ENCODE results near the gene EWSR1.
"Not testable (repeated sequence)": the region's sequence is repeated elsewhere in the genome, so short reads cannot be mapped to it uniquely, and the experiment has no call there.

Gene EWSR1

GRCh38 chr22:29337631-29338284, 69.7 kb downstream of the EWSR1 start:
- Mint-ChIP-seq H3K9me3 (no peaks in the 10 kb centered on the region), H3K4me1 (no peaks in the 10 kb centered on the region), H3K27ac (ENCODE audit: low read depth) (no peak overlapping the region), H3K4me3 (no peak overlapping the region), H3K36me3 (ENCODE audit: insufficient read depth) (peaks cover 36% of the 10 kb centered on the region), H3K27me3 (no peaks in the 10 kb centered on the region)
- DNase-seq (ENCODE audit: low spot score in 2 of 2) (no peak), ATAC-seq (replicated peaks; ENCODE audit: extremely low read depth, poor library complexity, severe bottlenecking) (no peak)

- H3K36me3 Mint-ChIP-seq (ENCODE audit: insufficient read depth): peaks cover 35% of the 10 kb centered on the region
- no peak overlapping the region for H3K27ac Mint-ChIP-seq (ENCODE audit: low read depth)
- no peaks in the 10 kb centered on the region for H3K27me3 Mint-ChIP-seq
- DNase-seq (ENCODE audit: low spot score in 2 of 2) (no peak), ATAC-seq (replicated peaks; ENCODE audit: extremely low read depth, poor library complexity, severe bottlenecking) (no peak)
- no peak overlapping the region for H3K4me3 Mint-ChIP-seq
- H3K4me1 Mint-ChIP-seq: no peaks in the 10 kb centered on the region
- H3K9me3 Mint-ChIP-seq: no peaks in the 10 kb centered on the region
Measured at GRCh38 chr22:29338398-29338797, 70.3 kb downstream of the EWSR1 start.

- no peak overlapping the region for H3K27ac Mint-ChIP-seq (ENCODE audit: low read depth)
Measured at GRCh38 chr22:29339381-29340235, 71.5 kb downstream of the EWSR1 start.

DNA sequence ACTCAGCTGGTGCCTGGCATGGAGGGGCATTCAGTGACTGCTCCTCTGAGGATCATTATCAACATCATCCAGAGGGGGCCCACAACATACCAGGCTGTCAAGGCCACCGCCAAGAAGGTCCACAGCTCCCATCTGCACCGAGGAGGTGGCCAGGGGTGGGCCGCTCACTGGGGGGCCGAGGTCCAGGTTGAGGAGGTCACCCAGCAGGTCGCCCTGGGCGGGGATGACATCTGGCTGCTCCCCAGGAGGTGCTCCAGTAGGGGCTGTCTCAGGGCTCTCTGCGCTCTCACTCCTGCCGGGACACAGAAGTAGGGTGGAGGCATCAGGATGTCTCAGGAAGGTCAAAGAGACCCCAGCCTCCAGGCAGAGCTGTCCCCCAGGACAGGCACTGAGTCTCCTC, 72.5 kb downstream of the EWSR1 start:
- ATAC-seq (replicated peaks; ENCODE audit: extremely low read depth, poor library complexity, severe bottlenecking) (no peak), DNase-seq (ENCODE audit: low spot score in 2 of 2) (no peak)
- Mint-ChIP-seq H3K27ac (ENCODE audit: low read depth) (no peak overlapping the region), H3K27me3 (no peaks in the 10 kb centered on the region), H3K4me1 (no peaks in the 10 kb centered on the region), H3K9me3 (no peaks in the 10 kb centered on the region), H3K36me3 (ENCODE audit: insufficient read depth) (peaks cover 45% of the 10 kb centered on the region), H3K4me3 (no peak overlapping the region)

More at GRCh38 chr22:29339381-29340235, 71.5 kb downstream of the EWSR1 start:
- Mint-ChIP-seq H3K36me3 (ENCODE audit: insufficient read depth) (peaks cover 40% of the 10 kb centered on the region), H3K4me1 (no peaks in the 10 kb centered on the region), H3K4me3 (no peak overlapping the region), H3K9me3 (no peaks in the 10 kb centered on the region), H3K27me3 (no peaks in the 10 kb centered on the region)
- ATAC-seq (replicated peaks; ENCODE audit: extremely low read depth, poor library complexity, severe bottlenecking): no peak
- no peak for DNase-seq (ENCODE audit: low spot score in 2 of 2)

- ATAC-seq (replicated peaks; ENCODE audit: extremely low read depth, poor library complexity, severe bottlenecking): no peak
- H3K36me3 Mint-ChIP-seq (ENCODE audit: insufficient read depth): peaks cover 49% of the 10 kb centered on the region
Measured at GRCh38 chr22:29341056-29341848, 73.2 kb downstream of the EWSR1 start.

GRCh38 chr22:29341849-29342127, 73.7 kb downstream of the EWSR1 start:
- no peak for ATAC-seq (replicated peaks; ENCODE audit: extremely low read depth, poor library complexity, severe bottlenecking)
- no peaks in the 10 kb centered on the region for H3K27me3 Mint-ChIP-seq
- H3K27ac Mint-ChIP-seq (ENCODE audit: low read depth): no peak overlapping the region
- DNase-seq (ENCODE audit: low spot score in 2 of 2): no peak
- H3K9me3 Mint-ChIP-seq: no peaks in the 10 kb centered on the region
- no peaks in the 10 kb centered on the region for H3K4me1 Mint-ChIP-seq
- no peak overlapping the region for H3K4me3 Mint-ChIP-seq
- peaks cover 49% of the 10 kb centered on the region for H3K36me3 Mint-ChIP-seq (ENCODE audit: insufficient read depth)

More at GRCh38 chr22:29341056-29341848, 73.2 kb downstream of the EWSR1 start:
- Mint-ChIP-seq H3K27ac (ENCODE audit: low read depth) (no peak overlapping the region), H3K4me1 (no peaks in the 10 kb centered on the region), H3K4me3 (no peak overlapping the region), H3K27me3 (no peaks in the 10 kb centered on the region), H3K9me3 (no peaks in the 10 kb centered on the region)
- DNase-seq (ENCODE audit: low spot score in 2 of 2): no peak

DNA sequence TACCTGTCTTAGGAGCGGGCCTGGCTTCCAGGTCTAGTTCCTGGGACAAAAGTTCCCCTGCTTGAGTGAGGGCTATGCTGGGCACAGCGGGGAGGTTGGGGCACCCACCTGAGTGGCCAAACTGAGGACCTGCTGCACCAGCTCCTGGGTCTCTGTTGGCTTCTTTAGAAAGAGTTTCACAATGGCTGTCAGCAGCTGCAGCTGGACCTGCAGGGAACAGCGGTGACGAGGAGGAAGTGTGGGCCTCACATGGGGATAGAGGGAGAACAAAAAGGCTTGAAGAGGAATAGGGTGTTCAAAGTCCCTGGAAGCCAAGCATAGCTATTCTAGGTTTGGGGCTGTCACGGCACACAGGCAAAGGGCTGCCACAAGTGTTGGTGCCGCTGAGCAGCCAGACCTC, 74.1 kb downstream of the EWSR1 start:
- peaks cover 48% of the 10 kb centered on the region for H3K36me3 Mint-ChIP-seq (ENCODE audit: insufficient read depth)
- no peaks in the 10 kb centered on the region for H3K27me3 Mint-ChIP-seq
- no peak overlapping the region for H3K27ac Mint-ChIP-seq (ENCODE audit: low read depth)
- H3K9me3 Mint-ChIP-seq: no peaks in the 10 kb centered on the region
- H3K4me3 Mint-ChIP-seq: no peak overlapping the region
- ATAC-seq (replicated peaks; ENCODE audit: extremely low read depth, poor library complexity, severe bottlenecking): no peak
- no peak for DNase-seq (ENCODE audit: low spot score in 2 of 2)
- H3K4me1 Mint-ChIP-seq: no peaks in the 10 kb centered on the region

DNA sequence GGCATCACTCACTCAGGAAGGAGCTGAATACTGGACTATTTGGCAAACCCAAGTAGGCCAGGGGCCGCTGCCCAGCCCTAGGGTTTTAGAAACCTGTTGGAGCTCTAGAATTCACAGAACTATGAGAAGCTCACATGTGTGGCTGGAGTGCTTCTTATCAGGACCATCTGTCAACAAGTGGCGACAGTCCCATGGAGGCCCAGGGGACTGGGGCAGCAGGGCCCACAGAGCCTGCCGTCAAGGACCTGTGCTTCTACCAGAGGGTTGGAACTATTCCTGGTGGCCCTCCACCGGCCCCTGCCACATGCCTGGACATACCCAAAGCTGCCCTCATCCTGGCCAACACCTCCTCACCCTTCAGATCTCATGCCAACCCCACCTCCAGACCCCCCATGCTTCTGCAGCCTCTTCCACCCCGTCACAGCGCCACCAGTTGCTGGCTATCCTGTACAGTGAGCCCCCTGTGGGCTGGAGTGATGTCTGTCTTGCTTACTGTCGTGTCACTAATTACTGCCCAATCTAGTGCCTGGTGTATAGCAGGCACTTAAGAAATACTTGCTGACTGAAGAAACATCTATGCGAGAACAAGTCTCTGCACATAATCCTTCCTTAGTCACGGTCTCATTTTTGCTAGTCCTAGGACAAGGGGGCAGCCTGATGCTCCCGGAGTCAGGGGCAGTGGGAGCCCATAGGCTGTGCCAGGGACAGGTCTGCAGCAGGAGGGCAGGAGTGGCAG, 74.7 kb downstream of the EWSR1 start:
- ATAC-seq (replicated peaks; ENCODE audit: extremely low read depth, poor library complexity, severe bottlenecking): no peak
- H3K36me3 Mint-ChIP-seq (ENCODE audit: insufficient read depth): peaks cover 49% of the 10 kb centered on the region
- H3K27ac Mint-ChIP-seq (ENCODE audit: low read depth): no peak overlapping the region

GRCh38 chr22:29343313-29343805, 75.3 kb downstream of the EWSR1 start:
- Mint-ChIP-seq H3K27ac (ENCODE audit: low read depth) (no peak overlapping the region), H3K4me3 (no peak overlapping the region), H3K36me3 (ENCODE audit: insufficient read depth) (peaks cover 49% of the 10 kb centered on the region), H3K4me1 (no peaks in the 10 kb centered on the region), H3K9me3 (no peaks in the 10 kb centered on the region), H3K27me3 (no peaks in the 10 kb centered on the region)
- DNase-seq (ENCODE audit: low spot score in 2 of 2): no peak
- no peak for ATAC-seq (replicated peaks; ENCODE audit: extremely low read depth, poor library complexity, severe bottlenecking)

More for the DNA sequence above, 74.7 kb downstream of the EWSR1 start:
- no peaks in the 10 kb centered on the region for H3K9me3 Mint-ChIP-seq
- DNase-seq (ENCODE audit: low spot score in 2 of 2): no peak
- no peaks in the 10 kb centered on the region for H3K4me1 Mint-ChIP-seq
- H3K27me3 Mint-ChIP-seq: no peaks in the 10 kb centered on the region
- H3K4me3 Mint-ChIP-seq: no peak overlapping the region

- Mint-ChIP-seq H3K27ac (ENCODE audit: low read depth) (no peak overlapping the region), H3K27me3 (no peaks in the 10 kb centered on the region), H3K4me1 (no peaks in the 10 kb centered on the region), H3K36me3 (ENCODE audit: insufficient read depth) (peaks cover 44% of the 10 kb centered on the region), H3K9me3 (no peaks in the 10 kb centered on the region), H3K4me3 (no peak overlapping the region)
- ATAC-seq (replicated peaks; ENCODE audit: extremely low read depth, poor library complexity, severe bottlenecking) (no peak), DNase-seq (ENCODE audit: low spot score in 2 of 2) (no peak)
Measured at GRCh38 chr22:29344137-29344536, 76.1 kb downstream of the EWSR1 start.

- H3K36me3 Mint-ChIP-seq (ENCODE audit: insufficient read depth): peaks cover 38% of the 10 kb centered on the region
- not testable (repeated sequence) for H3K27me3 Mint-ChIP-seq; ATAC-seq (replicated peaks; ENCODE audit: extremely low read depth, poor library complexity, severe bottlenecking); H3K4me1 Mint-ChIP-seq; H3K9me3 Mint-ChIP-seq; H3K4me3 Mint-ChIP-seq; H3K27ac Mint-ChIP-seq (ENCODE audit: low read depth); DNase-seq (ENCODE audit: low spot score in 2 of 2)
Measured at GRCh38 chr22:29344889-29345288, 76.8 kb downstream of the EWSR1 start.

GRCh38 chr22:29345932-29346331, 77.9 kb downstream of the EWSR1 start:
- no peak overlapping the region for H3K27ac Mint-ChIP-seq (ENCODE audit: low read depth)
- peaks cover 42% of the 10 kb centered on the region for H3K36me3 Mint-ChIP-seq (ENCODE audit: insufficient read depth)
- no peaks in the 10 kb centered on the region for H3K27me3 Mint-ChIP-seq
- no peak for ATAC-seq (replicated peaks; ENCODE audit: extremely low read depth, poor library complexity, severe bottlenecking)
- H3K4me1 Mint-ChIP-seq: no peaks in the 10 kb centered on the region
- H3K9me3 Mint-ChIP-seq: no peaks in the 10 kb centered on the region
- no peak overlapping the region for H3K4me3 Mint-ChIP-seq
- no peak for DNase-seq (ENCODE audit: low spot score in 2 of 2)
